Sigmoid colon (tissue), 7 donors: ENCODE data around the gene FECH. TPM values are rescaled to one million over a fixed set of nuclear protein-coding genes. Genes with fewer than 3 reads are reported as not detected.
"Not testable (repeated sequence)": the region's sequence is repeated elsewhere in the genome, so short reads cannot be mapped to it uniquely, and the experiment has no call there.

Source experiments
- DNase-seq: peaks from one replicate; pipeline ENCODE4 v3.0.0-alpha.2; 2019
- H3K27ac ChIP-seq, 4 donors: fragments of 200-600 bp; sonication (generic); one replicate each; pipeline ENCODE4 v1.5.1; 2016 to 2019; ENCODE audit warnings: mild to moderate bottlenecking in 1 of 4
- H3K27me3 ChIP-seq, 3 donors: fragments of 200-600 bp; sonication (generic); one replicate each; pipeline ENCODE4 v1.5.1; 2019; ENCODE audit warnings: mild to moderate bottlenecking in 1 of 3
- H3K36me3 ChIP-seq, 4 donors: fragments of 200-600 bp; sonication (generic); one replicate each; pipeline ENCODE4 v1.5.1; 2016 to 2019
- H3K4me1 ChIP-seq, 4 donors: fragments of 200-600 bp; sonication (generic); one replicate each; pipeline ENCODE4 v1.5.1; 2017 to 2019
- H3K4me3 ChIP-seq, 4 donors: fragments of 200-600 bp; sonication (generic); one replicate each; pipeline ENCODE4 v1.5.1; 2017 to 2019; ENCODE audit warnings: mild to moderate bottlenecking in 2 of 4, moderate library complexity in 1 of 4
- H3K9me3 ChIP-seq, 4 donors: fragments of 200-600 bp in 3 of 4; sonication (generic) in 3 of 4; one replicate each; pipeline versions ENCODE4 v1.5.1 to v1.6.1; 2013 to 2019
- EP300 ChIP-seq, 4 donors: sonication (generic); formaldehyde crosslinking; IDR thresholded peaks; one replicate each; pipeline ENCODE4 v1.6.1; 2017; ENCODE audit warnings: antibody characterized with exemption in 4 of 4
- POLR2A ChIP-seq, 2 donors: fragments of 450-650 bp; IDR thresholded peaks; one replicate each; pipeline ENCODE4 v1.6.1; 2016; ENCODE audit warnings: antibody characterized with exemption in 2 of 2, mild to moderate bottlenecking in 2 of 2, moderate library complexity in 2 of 2
- POLR2AphosphoS5 ChIP-seq, 4 donors: sonication (generic); formaldehyde crosslinking; IDR thresholded peaks; one replicate each; pipeline ENCODE4 v1.6.1; 2017; ENCODE audit warnings: antibody characterized with exemption in 4 of 4
- WGBS, 2 donors: extraction: QIAGEN DNeasy Blood & Tissue Kit; methylation state at CpG; one replicate each; pipeline ENCODE4 v1.1.7; 2013; 5-methylcytosine and 5-hydroxymethylcytosine counted together
- intact Hi-C: fragments of 100-400 bp; cut with DNase I; formaldehyde crosslinking; loops from one replicate; pipeline ENCODE4 v1.15.1; 2023
- polyA plus RNA-seq, 3 donors: library from polyadenylated mRNA; stranded (reverse); fragments of 200-250 nt; gene quantifications; one replicate each; pipeline ENCODE4 v1.2.3, GENCODE V29; 2013
- total RNA-seq, 4 donors: library from RNA; depleted of rRNA; stranded (reverse); fragments of >200 nt; gene quantifications; one replicate each; pipeline ENCODE4 v1.1.0, GENCODE V29; 2016
- TF ChIP-seq, protein P1 (sequence below), 4 experiments: fragments of 450-650 bp in 3 of 4; fragments of 200-600 bp in 1 of 4; IDR thresholded peaks; one replicate each; pipeline ENCODE4 v1.5.1; 2016 to 2019; ENCODE audit warnings: antibody characterized with exemption in 4 of 4, mild to moderate bottlenecking in 3 of 4, moderate library complexity in 2 of 4
- donor health status: healthy with polysubstance abuse.
- donor health status: Bipolar disorder and iron deficiency.
- donor health status: healthy.

The FECH gene
- total and polyA plus RNA-seq, 7 donors = 7.8 to 64.6 (median 30.0) TPM

DNA sequence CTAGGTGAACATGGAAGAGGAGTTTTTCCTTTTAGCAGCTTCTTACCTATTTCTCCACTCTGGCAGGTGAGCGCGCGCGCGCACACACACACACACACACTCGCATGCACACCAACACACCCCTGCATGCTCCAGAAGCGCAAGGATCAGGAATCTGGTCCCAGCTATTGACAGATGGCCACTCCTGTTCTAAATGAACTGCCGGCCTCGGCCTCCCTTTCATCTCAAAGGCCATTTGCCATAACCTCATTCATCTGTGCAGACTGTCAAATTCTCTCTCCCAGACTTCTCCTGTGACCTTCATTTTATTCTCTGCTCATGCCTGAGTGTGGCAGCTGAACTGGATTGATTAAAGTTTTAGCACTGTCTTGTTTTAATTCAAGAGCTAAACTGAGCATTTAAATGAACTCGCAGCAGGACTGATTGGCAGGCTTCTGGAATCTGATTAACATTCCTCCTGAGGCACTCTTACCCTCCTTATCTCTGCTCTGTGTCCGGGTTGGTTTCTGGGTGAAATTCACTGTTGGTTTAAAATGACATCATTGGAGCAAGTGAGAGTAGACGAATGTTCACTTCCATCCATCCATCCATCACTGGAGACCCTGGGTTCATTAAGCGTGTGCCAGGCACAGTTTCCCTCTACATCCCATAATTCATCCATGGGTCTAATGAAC lies 58.8 kb downstream of the FECH start:
- H3K27ac ChIP-seq = no peak overlapping the region
- no peaks in the 10 kb centered on the region for H3K27me3 ChIP-seq
- no peaks in the 10 kb centered on the region for H3K36me3 ChIP-seq
- H3K9me3 ChIP-seq = no peaks in the 10 kb centered on the region
- intact Hi-C loops = no loop called here
- H3K4me3 ChIP-seq = no peak overlapping the region
- DNase-seq = no peak
- TF ChIP-seq, protein P1, sequence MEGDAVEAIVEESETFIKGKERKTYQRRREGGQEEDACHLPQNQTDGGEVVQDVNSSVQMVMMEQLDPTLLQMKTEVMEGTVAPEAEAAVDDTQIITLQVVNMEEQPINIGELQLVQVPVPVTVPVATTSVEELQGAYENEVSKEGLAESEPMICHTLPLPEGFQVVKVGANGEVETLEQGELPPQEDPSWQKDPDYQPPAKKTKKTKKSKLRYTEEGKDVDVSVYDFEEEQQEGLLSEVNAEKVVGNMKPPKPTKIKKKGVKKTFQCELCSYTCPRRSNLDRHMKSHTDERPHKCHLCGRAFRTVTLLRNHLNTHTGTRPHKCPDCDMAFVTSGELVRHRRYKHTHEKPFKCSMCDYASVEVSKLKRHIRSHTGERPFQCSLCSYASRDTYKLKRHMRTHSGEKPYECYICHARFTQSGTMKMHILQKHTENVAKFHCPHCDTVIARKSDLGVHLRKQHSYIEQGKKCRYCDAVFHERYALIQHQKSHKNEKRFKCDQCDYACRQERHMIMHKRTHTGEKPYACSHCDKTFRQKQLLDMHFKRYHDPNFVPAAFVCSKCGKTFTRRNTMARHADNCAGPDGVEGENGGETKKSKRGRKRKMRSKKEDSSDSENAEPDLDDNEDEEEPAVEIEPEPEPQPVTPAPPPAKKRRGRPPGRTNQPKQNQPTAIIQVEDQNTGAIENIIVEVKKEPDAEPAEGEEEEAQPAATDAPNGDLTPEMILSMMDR (IDR thresholded peaks at IDR 0.05) = no peak
- TF ChIP-seq EP300 (IDR thresholded peaks at IDR 0.05) (no peak), POLR2A (IDR thresholded peaks at IDR 0.05) (no peak), POLR2AphosphoS5 (IDR thresholded peaks at IDR 0.05) (no peak)
- no peaks in the 10 kb centered on the region for H3K4me1 ChIP-seq
- 60 to 66% methylated on average over 13 of the region's 13 CpGs for WGBS, 2 donors

DNA sequence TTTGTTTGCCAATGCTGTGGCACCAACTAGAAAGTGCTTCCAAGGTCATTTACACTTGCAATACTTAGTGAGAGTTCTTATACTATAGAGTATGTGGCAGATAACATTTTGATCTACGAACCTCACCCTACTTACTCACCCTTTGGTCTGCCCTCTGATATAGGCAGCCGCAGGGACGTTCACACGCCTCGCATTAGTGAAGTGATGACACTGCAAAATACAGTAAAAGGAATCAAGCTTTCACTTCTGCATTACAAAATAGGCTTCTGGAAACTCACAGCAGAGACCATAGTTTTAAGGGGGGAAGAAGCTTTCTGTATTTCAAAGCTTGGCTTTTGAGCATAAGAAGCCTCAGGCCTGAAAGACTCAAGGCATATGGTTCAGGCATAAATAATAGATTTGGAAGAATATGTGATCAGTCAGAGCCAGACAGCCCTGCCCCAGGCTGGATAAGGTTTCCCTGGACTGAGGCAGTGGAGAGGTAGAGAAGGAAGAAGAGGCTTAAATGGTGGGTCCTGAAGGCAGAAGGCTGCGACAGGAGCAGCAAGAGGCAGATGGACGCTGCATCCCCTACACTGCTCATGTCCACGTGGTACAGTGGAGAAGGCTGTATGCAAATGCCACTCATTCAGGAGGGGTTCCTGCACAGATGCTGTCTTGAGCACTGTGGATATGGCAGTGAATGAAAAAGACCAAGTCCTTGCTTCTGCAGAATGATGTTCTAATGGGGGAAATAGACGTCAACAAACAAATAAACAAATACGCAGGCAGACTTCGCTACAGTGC lies 63.1 kb downstream of the FECH start:
- 66 to 77% methylated on average over 11 of the region's 11 CpGs for WGBS, 2 donors
- no peak for DNase-seq
- intact Hi-C loops = no loop called here
- Histone ChIP-seq H3K9me3 (no peaks in the 10 kb centered on the region), H3K27ac (no peak overlapping the region), H3K36me3 (no peaks in the 10 kb centered on the region), H3K4me3 (no peak overlapping the region), H3K4me1 (no peaks in the 10 kb centered on the region), H3K27me3 (no peaks in the 10 kb centered on the region)
- TF ChIP-seq EP300 (IDR thresholded peaks at IDR 0.05) = no peak

- intact Hi-C loops, H3K9me3 ChIP-seq, H3K4me3 ChIP-seq, H3K4me1 ChIP-seq, H3K27me3 ChIP-seq, H3K27ac ChIP-seq, DNase-seq, H3K36me3 ChIP-seq: not testable (repeated sequence)
These were observed 64.2 kb downstream of the FECH start for GRCh38 chr18:57522348-57522747.

DNA sequence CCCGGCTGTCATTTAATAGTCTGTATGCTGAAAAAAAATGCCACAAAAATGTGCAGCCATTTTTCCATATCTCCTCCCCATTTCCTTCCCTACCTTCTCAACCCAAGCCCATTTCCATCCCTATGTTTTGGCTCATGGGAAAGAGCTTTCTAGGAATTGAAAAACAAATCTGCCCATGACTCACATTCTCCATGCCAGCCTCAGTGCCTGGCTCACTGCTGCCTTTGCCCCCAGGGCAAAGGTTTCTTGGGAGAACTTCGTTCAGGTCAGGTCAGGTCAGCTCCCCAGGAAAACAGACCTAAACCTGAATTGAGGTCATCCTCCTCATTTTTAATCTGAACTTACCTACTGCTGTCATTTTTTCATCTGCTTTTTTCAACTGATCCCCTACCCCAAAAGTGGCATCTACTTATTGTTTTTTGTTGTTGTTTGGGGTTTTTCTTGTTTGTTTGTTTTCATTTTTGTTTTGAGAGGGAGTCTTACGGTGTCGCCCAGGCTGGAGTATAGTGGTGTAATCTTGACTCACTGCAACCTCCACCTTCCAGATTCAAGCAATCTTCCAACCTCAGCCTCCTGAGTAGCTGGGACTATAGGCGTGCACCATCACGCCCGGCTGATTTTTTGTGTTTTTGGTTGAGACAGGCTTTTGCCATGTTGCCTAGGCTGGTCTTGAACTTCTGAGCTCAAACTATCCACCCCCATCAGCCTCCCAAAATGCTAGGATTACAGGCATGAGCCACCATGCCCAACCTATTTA lies 66.7 kb downstream of the FECH start:
- DNase-seq = no peak
- 65 to 68% methylated on average over 7 of the region's 7 CpGs for WGBS, 2 donors
- intact Hi-C loops = no loop called here

GRCh38 chr18:57518533-57518932 lies 68.0 kb downstream of the FECH start:
- no peak for DNase-seq
- WGBS, 2 donors = 24 to 75% methylated on average over 10 of the region's 10 CpGs
- H3K4me1 ChIP-seq = no peaks in the 10 kb centered on the region
- TF ChIP-seq POLR2AphosphoS5 (IDR thresholded peaks at IDR 0.05) = no peak
- TF ChIP-seq POLR2A (IDR thresholded peaks at IDR 0.05) = no peak
- no peak for TF ChIP-seq EP300 (IDR thresholded peaks at IDR 0.05)
- TF ChIP-seq, protein P1 (IDR thresholded peaks at IDR 0.05) = no peak
- H3K27me3 ChIP-seq = no peaks in the 10 kb centered on the region
- no peaks in the 10 kb centered on the region for H3K9me3 ChIP-seq
- no peak overlapping the region for H3K4me3 ChIP-seq
- intact Hi-C loops = no loop called here
- no peak overlapping the region for H3K27ac ChIP-seq
- H3K36me3 ChIP-seq = no peaks in the 10 kb centered on the region

More for the DNA sequence above, 66.7 kb downstream of the FECH start:
- H3K27me3 ChIP-seq = no peaks in the 10 kb centered on the region
- no peaks in the 10 kb centered on the region for H3K36me3 ChIP-seq
- no peak overlapping the region for H3K27ac ChIP-seq
- TF ChIP-seq, protein P1 (IDR thresholded peaks at IDR 0.05) = no peak
- TF ChIP-seq POLR2AphosphoS5 (IDR thresholded peaks at IDR 0.05) (no peak), EP300 (IDR thresholded peaks at IDR 0.05) (no peak), POLR2A (IDR thresholded peaks at IDR 0.05) (no peak)
- no peak overlapping the region for H3K4me3 ChIP-seq
- no peaks in the 10 kb centered on the region for H3K9me3 ChIP-seq
- no peaks in the 10 kb centered on the region for H3K4me1 ChIP-seq
